ENCODE measurements around the gene TCF7L2.

The TCF7L2 gene

GRCh38 chr10:112912410-112912928, 37.6 kb upstream of the TCF7L2 start:
- in situ Hi-C loops (cut with MboI; ENCODE audit: low sequenced_read_pairs, unreplicated experiment), result no loop called here
- TF ChIP-seq, protein P1, sequence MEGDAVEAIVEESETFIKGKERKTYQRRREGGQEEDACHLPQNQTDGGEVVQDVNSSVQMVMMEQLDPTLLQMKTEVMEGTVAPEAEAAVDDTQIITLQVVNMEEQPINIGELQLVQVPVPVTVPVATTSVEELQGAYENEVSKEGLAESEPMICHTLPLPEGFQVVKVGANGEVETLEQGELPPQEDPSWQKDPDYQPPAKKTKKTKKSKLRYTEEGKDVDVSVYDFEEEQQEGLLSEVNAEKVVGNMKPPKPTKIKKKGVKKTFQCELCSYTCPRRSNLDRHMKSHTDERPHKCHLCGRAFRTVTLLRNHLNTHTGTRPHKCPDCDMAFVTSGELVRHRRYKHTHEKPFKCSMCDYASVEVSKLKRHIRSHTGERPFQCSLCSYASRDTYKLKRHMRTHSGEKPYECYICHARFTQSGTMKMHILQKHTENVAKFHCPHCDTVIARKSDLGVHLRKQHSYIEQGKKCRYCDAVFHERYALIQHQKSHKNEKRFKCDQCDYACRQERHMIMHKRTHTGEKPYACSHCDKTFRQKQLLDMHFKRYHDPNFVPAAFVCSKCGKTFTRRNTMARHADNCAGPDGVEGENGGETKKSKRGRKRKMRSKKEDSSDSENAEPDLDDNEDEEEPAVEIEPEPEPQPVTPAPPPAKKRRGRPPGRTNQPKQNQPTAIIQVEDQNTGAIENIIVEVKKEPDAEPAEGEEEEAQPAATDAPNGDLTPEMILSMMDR (IDR thresholded peaks at IDR 0.05; ENCODE audit: borderline replicate concordance, control extremely low read depth, extremely low read depth, insufficient read depth, missing control alignments), result no peak
- no peak for DNase-seq (ENCODE audit: low spot score)

DNA sequence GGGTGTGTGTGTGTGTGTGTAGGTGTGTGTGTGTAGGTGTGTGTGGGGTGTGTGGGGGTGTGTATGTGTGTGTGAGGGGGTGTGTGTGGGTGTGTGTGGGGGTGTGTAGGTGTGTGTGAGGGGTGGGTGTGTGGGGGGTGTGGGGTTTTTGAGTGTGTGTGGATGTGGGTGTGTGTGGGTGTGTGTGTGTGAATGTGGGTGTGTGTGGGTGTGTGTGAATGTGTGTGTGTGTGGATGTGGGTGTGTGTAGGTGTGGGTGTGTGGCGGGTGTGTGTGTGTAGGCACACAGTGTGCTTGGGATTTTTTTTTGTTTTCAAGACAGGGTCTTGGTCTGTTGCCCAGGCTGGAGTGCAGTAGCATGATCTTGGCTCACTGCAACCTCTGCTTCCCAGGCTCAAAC, 36.8 kb upstream of the TCF7L2 start:
- in situ Hi-C loops (cut with MboI; ENCODE audit: low sequenced_read_pairs, unreplicated experiment), result no loop called here

DNA sequence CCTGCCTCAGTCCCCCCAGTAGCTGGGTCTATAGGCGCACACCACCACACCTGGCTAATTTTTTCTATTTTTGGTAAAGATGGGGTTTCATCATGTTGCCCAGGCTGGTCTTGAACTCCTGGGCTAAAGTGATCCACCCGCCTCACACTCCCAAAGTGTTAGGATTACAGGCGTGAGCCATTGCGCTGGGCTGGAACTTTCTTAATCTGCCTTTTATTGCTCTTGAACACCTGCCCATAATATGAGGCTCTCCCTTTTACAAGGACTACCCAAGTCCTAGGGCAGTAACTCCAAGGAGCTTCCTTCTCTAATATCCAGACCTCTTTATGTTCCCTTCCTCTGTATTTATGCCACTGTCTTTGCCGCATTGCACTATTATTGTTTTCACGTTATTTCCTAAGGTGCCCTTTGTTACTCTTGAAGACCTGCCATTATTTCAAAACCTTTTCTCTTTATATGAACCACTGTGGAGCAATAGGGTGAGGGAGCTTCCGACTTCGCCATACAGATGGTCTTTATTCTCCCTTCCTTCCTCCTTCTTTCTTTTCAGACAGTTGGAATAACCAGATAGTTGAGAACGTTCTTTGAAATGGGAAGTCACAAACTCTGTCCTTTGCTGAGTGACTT, 36.3 kb upstream of the TCF7L2 start:
- in situ Hi-C loops (cut with MboI; ENCODE audit: low sequenced_read_pairs, unreplicated experiment), result no loop called here
- TF ChIP-seq, protein P1 (IDR thresholded peaks at IDR 0.05; ENCODE audit: borderline replicate concordance, control extremely low read depth, extremely low read depth, insufficient read depth, missing control alignments), result no peak

More for the DNA sequence above, 36.8 kb upstream of the TCF7L2 start:
- no peak for DNase-seq (ENCODE audit: low spot score)
- TF ChIP-seq, protein P1 (IDR thresholded peaks at IDR 0.05; ENCODE audit: borderline replicate concordance, control extremely low read depth, extremely low read depth, insufficient read depth, missing control alignments), result no peak

DNA sequence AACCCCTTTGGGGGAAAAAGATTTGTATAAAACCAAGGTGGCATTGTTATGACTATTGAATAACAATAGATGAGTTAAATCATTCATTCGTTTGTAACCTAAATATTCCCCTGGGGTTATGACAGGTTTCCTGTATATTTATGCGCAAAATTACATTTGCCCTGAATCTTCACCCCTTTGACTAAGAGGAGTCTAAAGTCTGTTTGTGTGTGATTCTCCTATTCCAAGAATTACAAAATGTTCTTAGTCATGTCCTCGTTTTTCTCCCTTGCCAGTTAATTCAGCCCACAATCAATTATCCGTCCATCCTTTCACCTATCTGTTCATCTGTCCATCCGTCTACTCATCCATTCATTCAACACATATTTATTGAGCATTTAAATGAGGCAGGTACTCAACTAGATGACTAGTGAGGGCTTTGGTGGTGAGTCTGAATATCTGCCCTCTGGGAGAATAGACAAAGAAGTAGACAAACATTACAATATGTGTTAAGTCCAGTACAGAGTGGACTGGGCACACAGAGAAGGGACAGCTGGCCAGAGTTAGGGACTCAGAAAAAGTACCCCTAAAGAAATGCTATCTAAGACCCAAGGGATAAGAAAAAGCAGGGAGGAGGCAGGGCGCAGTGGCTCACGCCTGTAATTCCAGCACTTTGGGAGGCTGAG, 35.6 kb upstream of the TCF7L2 start:
- no peak for DNase-seq (ENCODE audit: low spot score)
- in situ Hi-C loops (cut with MboI; ENCODE audit: low sequenced_read_pairs, unreplicated experiment), result no loop called here
- TF ChIP-seq, protein P1 (IDR thresholded peaks at IDR 0.05; ENCODE audit: borderline replicate concordance, control extremely low read depth, extremely low read depth, insufficient read depth, missing control alignments), result no peak

More for the DNA sequence above, 36.3 kb upstream of the TCF7L2 start:
- no peak for DNase-seq (ENCODE audit: low spot score)

- no peak for DNase-seq (ENCODE audit: low spot score)
- in situ Hi-C loops (cut with MboI; ENCODE audit: low sequenced_read_pairs, unreplicated experiment), result no loop called here
- TF ChIP-seq, protein P1 (IDR thresholded peaks at IDR 0.05; ENCODE audit: borderline replicate concordance, control extremely low read depth, extremely low read depth, insufficient read depth, missing control alignments), result no peak
Measured at GRCh38 chr10:112915590-112916572, 34.2 kb upstream of the TCF7L2 start.

GRCh38 chr10:112917681-112918080, 32.4 kb upstream of the TCF7L2 start:
- in situ Hi-C loops (cut with MboI; ENCODE audit: low sequenced_read_pairs, unreplicated experiment), result no loop called here
- DNase-seq (ENCODE audit: low spot score), result no peak
- TF ChIP-seq, protein P1 (IDR thresholded peaks at IDR 0.05; ENCODE audit: borderline replicate concordance, control extremely low read depth, extremely low read depth, insufficient read depth, missing control alignments), result no peak

Data from GM13976 (cell line).